Neural cell (in vitro differentiated cells): ENCODE data around the gene LCA5.

Source experiments
- EP300 ChIP-seq: fragments of 450-650 bp; conservative IDR thresholded peaks from 2 replicates; pipeline ENCODE4 v1.6.1; 2014; ENCODE audit warnings: antibody characterized with exemption, mild to moderate bottlenecking, moderate library complexity; ENCODE audit not compliant: poor library complexity, severe bottlenecking
- EZH2 ChIP-seq: fragments of 200-600, 300-800 bp; shearing (Covaris generic), sonication (generic); IDR thresholded peaks from 2 replicates; pipeline ENCODE4 v1.6.1; 2014; ENCODE audit warnings: antibody characterized with exemption, low read length, borderline replicate concordance, mild to moderate bottlenecking; ENCODE audit not compliant: insufficient read depth, poor library complexity, severe bottlenecking
- POLR2AphosphoS5 ChIP-seq: IDR thresholded peaks from 2 replicates; pipeline ENCODE4 v1.6.1; 2012
- RAD21 ChIP-seq: fragments of 450-650 bp; conservative IDR thresholded peaks from 2 replicates; pipeline ENCODE4 v1.6.1; 2014; ENCODE audit warnings: antibody characterized with exemption, mild to moderate bottlenecking, moderate library complexity
- TAF1 ChIP-seq: IDR thresholded peaks from 2 replicates; pipeline ENCODE4 v1.6.1; 2012; ENCODE audit warnings: low read depth
- TF ChIP-seq, protein P1 (sequence below): fragments of 450-650 bp; IDR thresholded peaks from 2 replicates; pipeline ENCODE4 v1.5.1; 2014; ENCODE audit warnings: antibody characterized with exemption, mild to moderate bottlenecking, moderate library complexity; ENCODE audit not compliant: poor library complexity, severe bottlenecking
- TF ChIP-seq, protein P2 (sequence below): IDR thresholded peaks from 2 replicates; pipeline ENCODE4 v1.6.1; 2012; ENCODE audit warnings: borderline replicate concordance

DNA sequence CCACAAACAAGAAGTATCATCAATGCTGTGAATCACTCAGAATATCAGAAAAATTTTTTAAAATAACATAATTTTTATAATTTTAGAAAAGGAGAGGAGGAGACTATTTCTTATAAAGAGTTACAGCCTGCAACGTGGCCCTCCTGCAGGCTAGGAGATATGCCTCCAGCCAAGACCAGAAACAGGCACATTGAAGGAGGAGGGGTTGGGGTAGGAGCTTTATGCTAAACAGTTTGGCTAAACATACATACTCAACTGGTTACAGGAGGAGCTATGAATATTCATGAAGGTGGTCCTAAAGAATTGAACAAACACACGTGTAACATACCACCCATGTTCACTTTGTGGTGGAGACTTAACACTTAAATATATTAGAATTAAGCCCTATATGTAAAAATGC, 14.2 kb upstream of the LCA5 start:
- TF ChIP-seq POLR2AphosphoS5 (no peak), TAF1 (no peak), EZH2 (no peak), EP300 (no peak), RAD21 (no peak)
- TF ChIP-seq, protein P1, sequence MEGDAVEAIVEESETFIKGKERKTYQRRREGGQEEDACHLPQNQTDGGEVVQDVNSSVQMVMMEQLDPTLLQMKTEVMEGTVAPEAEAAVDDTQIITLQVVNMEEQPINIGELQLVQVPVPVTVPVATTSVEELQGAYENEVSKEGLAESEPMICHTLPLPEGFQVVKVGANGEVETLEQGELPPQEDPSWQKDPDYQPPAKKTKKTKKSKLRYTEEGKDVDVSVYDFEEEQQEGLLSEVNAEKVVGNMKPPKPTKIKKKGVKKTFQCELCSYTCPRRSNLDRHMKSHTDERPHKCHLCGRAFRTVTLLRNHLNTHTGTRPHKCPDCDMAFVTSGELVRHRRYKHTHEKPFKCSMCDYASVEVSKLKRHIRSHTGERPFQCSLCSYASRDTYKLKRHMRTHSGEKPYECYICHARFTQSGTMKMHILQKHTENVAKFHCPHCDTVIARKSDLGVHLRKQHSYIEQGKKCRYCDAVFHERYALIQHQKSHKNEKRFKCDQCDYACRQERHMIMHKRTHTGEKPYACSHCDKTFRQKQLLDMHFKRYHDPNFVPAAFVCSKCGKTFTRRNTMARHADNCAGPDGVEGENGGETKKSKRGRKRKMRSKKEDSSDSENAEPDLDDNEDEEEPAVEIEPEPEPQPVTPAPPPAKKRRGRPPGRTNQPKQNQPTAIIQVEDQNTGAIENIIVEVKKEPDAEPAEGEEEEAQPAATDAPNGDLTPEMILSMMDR = no peak
- TF ChIP-seq, protein P2, sequence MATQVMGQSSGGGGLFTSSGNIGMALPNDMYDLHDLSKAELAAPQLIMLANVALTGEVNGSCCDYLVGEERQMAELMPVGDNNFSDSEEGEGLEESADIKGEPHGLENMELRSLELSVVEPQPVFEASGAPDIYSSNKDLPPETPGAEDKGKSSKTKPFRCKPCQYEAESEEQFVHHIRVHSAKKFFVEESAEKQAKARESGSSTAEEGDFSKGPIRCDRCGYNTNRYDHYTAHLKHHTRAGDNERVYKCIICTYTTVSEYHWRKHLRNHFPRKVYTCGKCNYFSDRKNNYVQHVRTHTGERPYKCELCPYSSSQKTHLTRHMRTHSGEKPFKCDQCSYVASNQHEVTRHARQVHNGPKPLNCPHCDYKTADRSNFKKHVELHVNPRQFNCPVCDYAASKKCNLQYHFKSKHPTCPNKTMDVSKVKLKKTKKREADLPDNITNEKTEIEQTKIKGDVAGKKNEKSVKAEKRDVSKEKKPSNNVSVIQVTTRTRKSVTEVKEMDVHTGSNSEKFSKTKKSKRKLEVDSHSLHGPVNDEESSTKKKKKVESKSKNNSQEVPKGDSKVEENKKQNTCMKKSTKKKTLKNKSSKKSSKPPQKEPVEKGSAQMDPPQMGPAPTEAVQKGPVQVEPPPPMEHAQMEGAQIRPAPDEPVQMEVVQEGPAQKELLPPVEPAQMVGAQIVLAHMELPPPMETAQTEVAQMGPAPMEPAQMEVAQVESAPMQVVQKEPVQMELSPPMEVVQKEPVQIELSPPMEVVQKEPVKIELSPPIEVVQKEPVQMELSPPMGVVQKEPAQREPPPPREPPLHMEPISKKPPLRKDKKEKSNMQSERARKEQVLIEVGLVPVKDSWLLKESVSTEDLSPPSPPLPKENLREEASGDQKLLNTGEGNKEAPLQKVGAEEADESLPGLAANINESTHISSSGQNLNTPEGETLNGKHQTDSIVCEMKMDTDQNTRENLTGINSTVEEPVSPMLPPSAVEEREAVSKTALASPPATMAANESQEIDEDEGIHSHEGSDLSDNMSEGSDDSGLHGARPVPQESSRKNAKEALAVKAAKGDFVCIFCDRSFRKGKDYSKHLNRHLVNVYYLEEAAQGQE = no peak
